Stimulated activated CD4-positive, alpha-beta T cell treated with anti-CD3 and anti-CD28 coated beads, Interleukin-12 subunit alpha, Interleukin-12 subunit beta, amount 100 ng/mL, for 48 hours (primary cell): ENCODE measurements around the gene RHOBTB3.
"Not testable (repeated sequence)": the region's sequence is repeated elsewhere in the genome, so short reads cannot be mapped to it uniquely, and the experiment has no call there.

ENCODE experiments used
- DNase-seq, 3 donors: peaks; one replicate each; pipeline ENCODE4 v3.0.0-alpha.2; 2020; ENCODE audit warnings: low read depth in 2 of 3, low spot score in 1 of 3

Gene RHOBTB3

GRCh38 chr5:95816341-95816740 is 85.2 kb downstream of the RHOBTB3 start:
- no peak for DNase-seq

GRCh38 chr5:95816776-95817175 is 85.6 kb downstream of the RHOBTB3 start:
- DNase-seq = no peak

- no peak for DNase-seq
Measured at GRCh38 chr5:95817430-95817829, 86.3 kb downstream of the RHOBTB3 start.

GRCh38 chr5:95818181-95819147 is 87.3 kb downstream of the RHOBTB3 start:
- no peak for DNase-seq

- DNase-seq = no peak
Measured at GRCh38 chr5:95821110-95822021, 90.2 kb downstream of the RHOBTB3 start.

- no peak for DNase-seq
Measured at GRCh38 chr5:95822043-95822541, 91.0 kb downstream of the RHOBTB3 start.

GRCh38 chr5:95822542-95823181 is 91.5 kb downstream of the RHOBTB3 start, which contains the start of gene GLRX:
GLRX (minus strand) TSS chr5:95822726; CDS start chr5:95822662, 64 bp downstream.
- DNase-seq = no peak

- DNase-seq = no peak
Measured at GRCh38 chr5:95823218-95823737, 92.1 kb downstream of the RHOBTB3 start.

GRCh38 chr5:95823738-95824609 is 92.8 kb downstream of the RHOBTB3 start:
- no peak for DNase-seq

GRCh38 chr5:95824747-95825146 is 93.6 kb downstream of the RHOBTB3 start:
- no peak for DNase-seq

GRCh38 chr5:95825495-95825894 is 94.4 kb downstream of the RHOBTB3 start:
- DNase-seq = no peak

- DNase-seq = no peak
Measured at GRCh38 chr5:95826949-95827891, 96.1 kb downstream of the RHOBTB3 start.

GRCh38 chr5:95827892-95828246 is 96.7 kb downstream of the RHOBTB3 start:
- DNase-seq = no peak

GRCh38 chr5:95830226-95830625 is 99.1 kb downstream of the RHOBTB3 start:
- DNase-seq = no peak

GRCh38 chr5:95832664-95833063 is 101.5 kb downstream of the RHOBTB3 start:
- DNase-seq = no peak

GRCh38 chr5:95835682-95836385 is 104.7 kb downstream of the RHOBTB3 start:
- no peak for DNase-seq

GRCh38 chr5:95836544-95836943 is 105.4 kb downstream of the RHOBTB3 start:
- no peak for DNase-seq

GRCh38 chr5:95836971-95837370 is 105.8 kb downstream of the RHOBTB3 start:
- DNase-seq = not testable (repeated sequence)
